GM19240 (cell line): ENCODE data around the gene HPD.
A peak's percentile ranks its signal among the peaks of the same experiment; 100 is the strongest.
"Not testable (repeated sequence)": the region's sequence is repeated elsewhere in the genome, so short reads cannot be mapped to it uniquely, and the experiment has no call there.

ENCODE experiments used
- DNase-seq: peaks from one replicate; pipeline ENCODE4 v3.0.0; 2011; ENCODE audit warnings: low spot score; ENCODE audit not compliant: insufficient read length

HPD gene

GRCh38 chr12:121858662-121859572, at the start of gene HPD:
HPD (minus strand) TSS chr12:121858859; CDS start chr12:121858823, 36 bp downstream.
- DNase-seq = no peak

GRCh38 chr12:121905746-121906145, 47.1 kb upstream of the HPD start:
- no peak for DNase-seq

DNA sequence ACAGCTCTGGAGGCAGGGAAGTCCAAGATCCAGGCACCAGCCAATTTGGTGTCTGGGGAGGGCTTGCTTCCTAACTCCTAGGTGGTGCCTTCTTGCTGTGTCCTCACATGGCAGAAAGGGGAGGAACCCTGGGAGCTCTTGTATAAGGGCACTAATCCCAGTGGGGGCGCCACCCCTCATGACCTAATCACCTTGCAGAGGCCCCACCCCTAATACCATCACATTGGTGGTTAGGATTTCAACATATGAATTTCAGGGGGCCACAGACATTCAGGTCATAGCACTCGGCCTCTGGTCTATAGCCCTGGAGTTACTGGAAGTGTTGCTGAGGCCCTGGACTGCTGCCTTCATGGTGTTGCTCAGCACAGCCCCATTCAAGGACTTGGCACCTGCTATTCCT, 44.5 kb upstream of the HPD start:
- DNase-seq = no peak

GRCh38 chr12:121899590-121899989, 40.9 kb upstream of the HPD start:
- DNase-seq = no peak

- no peak for DNase-seq
Observed at GRCh38 chr12:121898287-121898686, 39.6 kb upstream of the HPD start.

DNA sequence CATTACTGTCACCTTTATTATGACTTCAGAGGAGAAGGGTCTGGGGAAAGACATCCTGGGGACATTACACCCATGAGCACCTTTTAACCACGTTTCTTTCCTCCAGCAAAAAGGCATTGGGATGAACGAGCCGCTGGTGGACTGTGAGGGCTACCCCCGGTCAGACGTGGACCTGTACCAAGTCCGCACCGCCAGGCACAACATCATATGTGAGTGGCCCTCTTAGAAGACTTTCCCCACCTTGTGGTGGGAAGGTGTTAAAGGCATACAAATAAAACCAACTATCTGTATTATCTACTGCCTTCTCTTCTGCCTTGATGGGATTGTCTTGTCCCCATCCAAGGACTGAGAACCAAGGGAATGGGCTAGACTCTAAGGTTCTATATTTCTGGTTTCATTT, 36.0 kb upstream of the HPD start:
- DNase-seq = no peak

- DNase-seq = no peak
Observed at GRCh38 chr12:121893961-121894460, 35.4 kb upstream of the HPD start.

DNA sequence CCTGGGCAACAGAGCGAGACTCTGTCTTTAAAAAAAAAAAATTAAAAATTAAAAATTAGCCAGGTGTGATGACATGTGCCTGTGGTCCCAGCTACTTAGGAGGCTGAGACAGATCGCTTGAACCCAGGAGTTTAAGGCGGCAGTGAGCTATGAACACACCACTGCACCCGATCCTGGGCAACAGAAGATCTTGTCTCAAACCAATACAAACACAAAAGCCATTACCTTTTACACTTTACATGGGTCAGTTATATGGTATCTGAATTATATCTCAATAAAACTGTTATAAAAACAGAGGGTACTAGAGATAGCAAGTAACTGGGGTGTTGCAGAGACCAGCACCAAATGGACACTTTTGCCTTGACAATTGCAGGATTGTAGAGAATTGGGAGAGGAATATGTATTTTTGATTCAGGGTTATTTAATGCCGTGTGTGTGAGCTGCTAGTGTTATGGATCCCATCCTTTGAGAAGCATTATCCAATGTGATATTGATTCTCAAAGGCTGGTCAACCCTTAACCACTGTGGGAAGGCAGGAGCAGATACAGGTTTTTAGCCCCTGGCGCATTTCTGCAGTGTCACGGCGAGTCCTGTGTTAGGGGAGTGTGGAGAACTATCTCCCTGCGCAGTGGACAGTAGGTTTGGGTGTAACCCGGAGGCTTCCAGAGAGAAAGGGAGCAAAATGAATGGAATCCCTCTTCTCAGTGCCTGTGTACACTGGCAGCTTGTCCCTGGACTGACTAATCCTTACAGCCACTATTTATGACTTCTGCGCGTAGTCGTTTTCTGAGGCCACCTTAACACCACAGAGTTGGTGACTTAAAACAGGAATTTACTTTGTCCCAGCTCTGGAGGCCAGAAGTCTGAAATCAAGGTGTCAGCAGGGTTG, 34.3 kb upstream of the HPD start:
- no peak for DNase-seq

- not testable (repeated sequence) for DNase-seq
Observed at GRCh38 chr12:121889661-121890060, 31.0 kb upstream of the HPD start.

DNA sequence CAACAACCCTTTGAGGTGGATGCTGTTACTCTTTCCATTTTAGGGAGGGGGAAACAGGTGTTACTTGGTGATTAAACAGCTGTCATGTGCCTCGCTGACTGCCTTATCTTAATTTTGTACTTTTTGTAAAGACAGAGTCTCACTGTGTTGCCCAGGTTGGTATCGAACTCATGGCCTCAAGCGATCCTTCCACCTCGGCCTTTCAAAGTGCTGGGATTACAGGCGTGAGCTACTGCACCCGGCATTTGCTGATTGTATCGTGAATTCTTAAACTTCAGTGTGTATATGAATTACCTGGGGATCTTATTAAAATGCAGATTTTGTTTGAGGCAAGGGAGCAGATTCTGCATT, 30.6 kb upstream of the HPD start:
- no peak for DNase-seq

DNA sequence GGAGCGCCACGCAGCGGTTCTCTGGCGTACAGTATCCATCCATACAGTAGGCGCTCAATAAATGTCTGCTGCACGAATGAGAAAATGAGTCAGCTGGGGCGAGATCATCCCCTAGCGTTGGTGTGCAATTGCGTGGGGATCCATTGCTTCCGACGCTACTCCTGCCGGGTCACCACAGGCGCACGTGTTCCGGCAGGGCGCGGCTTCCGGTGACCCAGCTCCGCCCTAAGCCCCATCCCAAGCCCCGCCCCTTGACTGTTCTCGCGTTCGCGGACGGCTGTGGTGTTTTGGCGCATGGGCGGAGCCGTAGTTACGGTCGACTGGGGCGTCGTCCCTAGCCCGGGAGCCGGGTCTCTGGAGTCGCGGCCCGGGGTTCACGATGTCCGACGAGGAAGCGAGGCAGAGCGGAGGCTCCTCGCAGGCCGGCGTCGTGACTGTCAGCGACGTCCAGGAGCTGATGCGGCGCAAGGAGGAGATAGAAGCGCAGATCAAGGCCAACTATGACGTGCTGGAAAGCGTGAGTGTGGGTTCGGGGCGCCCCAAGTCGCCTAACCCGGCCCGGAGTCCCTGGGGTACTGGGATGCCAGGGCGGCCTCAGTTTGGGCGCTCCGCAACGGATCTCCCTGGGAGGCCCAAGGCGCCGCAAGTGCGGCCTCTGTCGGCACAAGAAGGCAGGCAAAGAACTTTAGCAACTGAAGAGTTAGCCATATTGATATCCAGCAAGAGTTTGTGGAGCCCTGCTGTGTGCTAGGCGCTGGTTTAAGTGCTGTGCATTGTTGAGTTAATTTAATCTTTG, 30.0 kb upstream of the HPD start, which contains the start of gene PSMD9:
Gene PSMD9, plus strand, starts transcription at position 313 of the 796 bp plus-strand sequence. Its CDS starts 67 bp downstream, at position 380.
- peak; percentile 92 for DNase-seq

- DNase-seq = no peak
Observed at GRCh38 chr12:121888083-121888477, 29.4 kb upstream of the HPD start.

- not testable (repeated sequence) for DNase-seq
Observed at GRCh38 chr12:121885129-121885528, 26.5 kb upstream of the HPD start.

- DNase-seq = no peak
Observed at GRCh38 chr12:121883315-121883660, 24.6 kb upstream of the HPD start.

DNA sequence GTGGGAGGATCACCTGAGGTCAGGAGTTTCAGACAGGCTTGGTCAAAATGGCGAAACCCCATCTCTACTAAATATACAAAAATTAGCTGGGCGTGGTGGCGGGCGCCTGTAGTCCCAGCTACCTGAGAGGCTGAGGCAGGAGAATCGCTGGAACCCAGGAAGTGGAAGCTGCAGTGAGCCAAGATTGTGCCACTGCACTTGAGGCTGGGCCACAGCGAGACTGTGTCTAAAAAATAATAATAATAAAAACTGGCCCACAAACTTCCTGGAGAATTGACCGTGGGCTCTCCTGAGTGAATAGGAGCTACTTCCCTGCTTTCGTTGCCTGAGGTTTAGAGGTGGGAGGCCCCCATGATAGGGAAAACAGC, 17.4 kb upstream of the HPD start:
- not testable (repeated sequence) for DNase-seq

- DNase-seq = no peak
Observed at GRCh38 chr12:121875582-121875981, 16.9 kb upstream of the HPD start.

DNA sequence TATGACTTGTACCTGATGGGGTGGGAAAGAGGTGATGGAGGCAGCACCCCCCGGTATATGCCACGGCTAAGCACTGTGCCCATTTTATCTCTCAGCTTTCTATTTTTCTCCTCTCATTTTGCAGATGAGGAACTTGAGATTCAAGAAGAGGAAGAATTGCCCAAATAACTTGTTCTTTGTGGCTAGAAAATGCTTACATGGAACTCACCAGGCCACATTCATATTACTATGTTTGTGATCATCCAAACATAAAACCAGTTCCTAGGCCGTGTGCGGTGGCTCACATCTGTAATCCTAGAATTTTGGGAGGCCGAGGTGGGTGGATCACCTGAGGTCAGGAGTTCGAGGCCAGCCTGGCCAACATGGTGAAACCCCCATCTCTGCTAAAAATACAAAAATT, 15.4 kb upstream of the HPD start:
- DNase-seq = no peak

GRCh38 chr12:121873216-121873569, 14.5 kb upstream of the HPD start:
- DNase-seq = no peak

- no peak for DNase-seq
Observed at GRCh38 chr12:121872546-121873215, 14.0 kb upstream of the HPD start.

GRCh38 chr12:121871467-121871866, 12.8 kb upstream of the HPD start:
- DNase-seq = no peak

DNA sequence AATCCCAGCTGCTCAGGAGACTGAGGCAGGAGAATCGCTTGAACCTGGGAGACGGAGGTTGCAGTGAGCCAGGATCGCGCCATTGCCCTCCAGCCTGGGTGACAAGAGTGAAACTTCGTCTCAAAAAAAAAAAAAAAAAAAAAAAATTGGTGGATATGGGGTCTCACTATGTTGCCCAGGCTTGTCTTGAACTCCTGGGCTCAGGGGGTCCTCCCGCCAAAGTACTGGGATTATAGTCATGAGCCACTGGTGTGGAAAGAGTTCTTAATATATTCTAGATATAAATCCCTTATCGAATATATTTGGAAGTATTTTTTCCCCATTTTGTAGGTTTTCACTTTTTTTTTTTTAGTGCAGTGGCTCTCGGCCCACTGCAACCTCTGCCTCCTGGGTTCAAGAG, 10.6 kb upstream of the HPD start:
- DNase-seq = not testable (repeated sequence)
